GM18907 (cell line): ENCODE measurements around the gene PTPRN2.

Experiments used
- ATAC-seq: cut with Tn5 transposase; IDR thresholded peaks from one replicate; pipeline ENCODE4 v1.9.1; 2021; ENCODE audit warnings: mild to moderate bottlenecking, moderate library complexity; ENCODE audit not compliant: unreplicated experiment

Gene PTPRN2

DNA sequence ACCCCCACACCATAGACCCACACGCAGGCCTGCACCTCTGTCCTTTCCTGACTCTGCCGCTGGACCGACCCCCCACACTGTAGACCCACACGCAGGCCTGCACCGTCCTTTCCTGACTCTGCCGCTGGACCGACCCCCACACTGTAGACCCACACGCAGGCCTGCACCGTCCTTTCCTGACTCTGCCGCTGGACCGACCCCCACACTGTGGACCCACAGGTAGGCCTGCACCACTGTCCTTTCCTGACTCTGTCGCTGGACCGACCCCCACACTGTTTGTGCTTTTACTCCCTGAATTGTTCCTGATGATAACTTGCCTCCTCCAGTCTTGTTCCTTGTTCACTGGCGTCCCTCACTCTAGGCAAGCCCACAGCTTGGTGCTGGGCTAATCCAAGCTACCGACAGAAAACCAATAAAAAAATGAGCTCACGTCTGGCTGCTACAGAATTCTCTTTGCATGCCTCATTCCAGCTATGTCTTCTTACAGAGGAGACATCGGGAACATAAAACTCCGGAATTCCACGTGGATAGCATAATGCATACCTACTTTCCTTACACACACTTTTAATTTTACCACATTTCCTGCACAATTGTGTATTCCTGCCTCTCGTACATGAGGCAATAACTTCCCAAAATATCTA, 494.3 kb downstream of the PTPRN2 start:
- no peak for ATAC-seq

DNA sequence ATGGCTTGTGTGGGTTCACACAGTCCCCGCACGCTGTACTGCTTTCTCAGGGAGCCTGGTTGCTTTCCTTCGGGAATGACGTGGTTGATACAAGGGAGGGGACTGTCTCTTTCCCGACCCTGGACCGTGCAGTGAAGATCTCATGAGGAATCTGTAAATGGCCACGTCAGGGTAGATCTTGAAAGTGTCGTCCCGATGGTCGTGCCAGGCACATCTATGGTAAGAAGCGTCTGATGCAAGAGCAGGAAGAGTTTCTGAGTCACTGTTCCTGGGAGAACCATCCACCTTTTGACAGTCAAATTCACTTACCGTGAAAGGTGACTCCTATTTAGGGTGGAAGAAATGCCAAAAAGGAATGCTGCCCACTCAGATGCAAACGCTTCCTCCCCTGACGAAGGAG, 500.4 kb downstream of the PTPRN2 start:
- ATAC-seq = no peak

- ATAC-seq = no peak
These were observed 501.6 kb downstream of the PTPRN2 start for GRCh38 chr7:158085741-158086695.

DNA sequence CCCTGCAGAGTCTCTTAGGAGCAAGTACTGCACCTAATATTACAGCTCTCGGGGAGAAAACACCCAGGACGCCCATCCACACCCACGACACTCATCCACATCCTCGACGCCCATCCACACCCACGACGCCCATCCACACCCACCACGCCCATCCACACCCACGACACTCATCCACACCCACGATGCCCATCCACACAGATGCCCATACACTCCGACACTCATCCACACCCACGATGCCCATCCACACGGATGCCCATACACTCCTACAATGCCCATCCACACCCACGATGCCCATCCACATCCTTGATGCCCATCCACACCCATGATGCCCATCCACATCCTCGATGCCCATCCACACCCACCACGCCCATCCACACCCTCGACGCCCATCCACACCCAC, 503.1 kb downstream of the PTPRN2 start:
- no peak for ATAC-seq

- ATAC-seq = no peak
These were observed 503.9 kb downstream of the PTPRN2 start for GRCh38 chr7:158083526-158084310.

DNA sequence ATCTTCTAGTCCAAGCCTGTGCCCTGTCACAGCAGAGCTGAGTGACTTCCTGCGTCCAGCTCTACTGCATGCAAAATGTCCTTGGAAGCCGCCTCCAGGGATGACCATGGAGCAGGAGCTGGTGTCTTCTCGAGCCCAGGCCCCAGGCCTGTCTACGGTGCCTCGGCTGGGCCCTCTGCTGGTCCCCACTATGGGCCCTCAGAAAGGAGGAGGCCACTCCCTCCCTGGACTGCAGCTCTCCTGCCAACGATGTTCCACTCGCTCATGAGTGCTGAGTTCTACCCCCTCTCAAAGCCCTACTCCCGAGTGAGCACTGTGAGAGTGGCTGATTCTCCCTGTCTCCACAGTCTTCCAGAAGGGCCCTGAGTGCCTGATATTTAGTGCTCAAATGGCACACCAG, 504.9 kb downstream of the PTPRN2 start:
- no peak for ATAC-seq

GRCh38 chr7:158080899-158081445, 506.7 kb downstream of the PTPRN2 start:
- ATAC-seq = no peak

DNA sequence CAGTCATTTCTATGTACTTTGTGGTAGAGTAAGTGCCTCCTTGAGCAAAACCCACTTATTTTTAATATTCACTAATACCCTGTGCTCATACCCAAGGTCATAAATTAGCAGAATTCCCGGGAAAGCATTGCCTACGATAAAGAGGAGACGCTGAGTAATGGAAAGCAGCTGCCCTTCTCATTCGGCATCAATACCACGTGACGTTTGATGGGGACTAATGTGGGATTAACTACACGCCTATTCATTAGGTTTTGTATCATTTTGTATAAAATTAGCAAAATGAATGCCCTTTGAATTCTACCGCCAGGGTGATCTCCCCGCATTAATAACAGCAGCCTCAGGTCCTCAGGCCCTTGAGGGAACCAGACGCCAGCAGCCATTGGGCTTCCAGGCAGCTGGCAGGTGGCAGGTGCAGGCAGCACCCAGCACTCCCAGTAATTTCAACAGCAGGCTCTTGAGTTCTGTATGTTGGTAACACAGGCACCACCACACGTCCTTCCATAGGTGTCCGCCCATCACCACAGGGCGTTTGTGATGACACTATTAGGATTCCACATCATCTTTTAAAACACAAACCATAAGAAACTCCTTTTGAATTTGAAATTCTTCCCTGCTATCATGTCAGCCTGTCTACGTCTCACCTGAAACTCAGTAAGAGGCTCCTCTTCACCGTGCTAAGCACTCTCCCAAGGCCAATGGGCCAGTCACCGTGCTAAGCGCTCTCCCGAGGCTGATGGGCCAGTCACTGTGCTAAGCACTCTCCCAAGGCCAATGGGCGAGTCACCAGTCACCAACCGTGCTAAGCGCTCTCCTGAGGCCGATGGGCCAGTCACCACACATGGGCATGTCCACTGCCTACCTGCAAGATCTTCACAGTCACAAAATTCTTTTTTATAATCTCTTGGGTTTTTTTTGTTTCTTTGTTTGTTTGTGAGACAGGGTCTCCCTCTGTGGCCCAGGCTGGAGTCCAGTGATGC, 509.4 kb downstream of the PTPRN2 start:
- no peak for ATAC-seq

- no peak for ATAC-seq
These were observed 510.3 kb downstream of the PTPRN2 start for GRCh38 chr7:158077151-158077840.

DNA sequence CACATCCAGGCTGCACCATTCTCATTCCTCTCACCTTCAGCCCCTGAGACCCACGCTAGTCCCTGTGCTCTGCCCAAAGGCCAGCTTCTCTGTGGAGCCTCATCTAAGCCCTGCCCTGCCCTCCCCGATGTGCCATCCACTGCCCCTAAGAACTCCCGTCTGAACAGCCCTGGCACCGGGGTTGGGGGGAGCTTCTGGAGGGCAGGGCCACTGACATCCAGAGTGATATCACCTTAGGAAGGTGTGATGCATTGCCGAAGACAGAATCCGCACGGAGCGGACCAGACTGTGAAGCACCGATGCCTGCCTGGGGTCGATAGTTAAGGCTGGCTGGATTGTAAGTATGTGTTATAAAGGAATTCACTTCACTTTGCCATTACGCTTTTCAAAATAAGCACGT, 511.0 kb downstream of the PTPRN2 start:
- ATAC-seq = no peak

DNA sequence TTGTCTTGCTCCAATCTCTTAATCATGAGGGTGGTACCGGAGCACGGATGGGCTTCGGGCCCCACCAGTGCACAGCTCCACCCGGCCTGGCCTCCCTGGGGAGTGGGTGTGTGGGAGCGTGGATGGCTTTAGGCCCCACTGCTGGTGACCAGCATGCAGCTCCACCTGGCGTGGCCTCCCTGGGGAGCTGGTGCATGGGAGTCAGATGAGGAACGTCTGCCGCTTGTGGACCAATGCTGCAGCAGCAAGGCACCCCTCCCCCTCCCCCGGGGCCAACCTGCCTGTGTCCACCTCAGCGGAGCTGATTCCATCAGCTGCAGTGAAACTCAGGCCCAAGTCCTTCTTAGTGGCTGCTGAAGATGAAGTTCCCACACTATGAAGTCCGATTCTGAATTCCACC, 511.4 kb downstream of the PTPRN2 start:
- ATAC-seq = no peak

DNA sequence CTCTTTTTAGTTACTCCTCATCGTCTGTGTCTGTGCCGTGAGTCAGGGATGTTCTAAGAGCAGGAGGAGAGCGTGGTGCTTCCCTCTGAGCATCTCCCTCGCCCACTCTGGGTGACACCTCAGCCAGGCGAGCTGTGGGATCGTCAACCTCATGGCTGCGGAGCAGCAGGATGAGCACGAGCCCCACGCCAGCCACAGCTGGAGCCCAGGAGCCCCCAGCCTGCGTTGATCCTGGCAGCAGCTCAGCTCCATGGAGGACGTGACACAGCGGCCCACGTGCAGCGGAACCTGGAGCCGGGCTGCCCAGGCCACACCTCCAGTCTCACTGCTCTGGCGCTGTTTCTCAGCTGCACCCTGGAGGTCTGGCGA, 512.0 kb downstream of the PTPRN2 start:
- no peak for ATAC-seq

DNA sequence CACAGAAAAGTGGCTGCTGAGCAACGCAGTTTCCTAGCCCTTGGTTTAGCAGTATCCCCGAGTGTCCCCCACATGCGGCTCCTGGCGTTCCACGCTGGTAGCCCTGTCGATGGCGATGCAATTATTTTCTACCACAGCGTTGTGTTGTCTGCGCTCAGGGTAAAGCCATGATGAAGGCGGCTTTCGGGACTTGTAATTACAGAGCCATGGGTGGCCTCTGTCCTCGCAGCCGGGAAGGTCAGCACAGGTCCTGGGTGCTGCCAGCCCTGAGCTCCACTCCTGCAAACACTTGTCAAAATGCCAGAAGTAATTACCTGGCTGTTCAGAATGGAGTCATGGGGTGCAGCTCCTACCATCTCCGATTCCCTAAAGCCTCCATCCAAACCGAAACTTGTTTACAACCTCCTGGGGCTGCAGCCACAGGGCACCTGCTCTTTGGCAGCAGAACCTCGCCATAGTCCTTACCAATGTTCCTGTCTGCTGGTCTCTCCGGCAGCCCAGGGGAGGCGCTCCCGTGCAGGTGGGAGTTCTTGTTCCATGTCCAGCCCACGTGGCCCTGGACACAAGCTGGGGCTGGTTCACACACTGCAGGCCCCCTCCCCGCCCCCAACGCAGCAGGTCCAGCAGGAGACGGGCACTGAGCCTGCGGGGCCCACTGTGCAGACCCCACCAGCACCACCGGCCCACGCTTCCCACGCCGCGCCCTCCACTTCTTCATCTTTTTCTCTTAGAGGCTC, 512.6 kb downstream of the PTPRN2 start:
- no peak for ATAC-seq

DNA sequence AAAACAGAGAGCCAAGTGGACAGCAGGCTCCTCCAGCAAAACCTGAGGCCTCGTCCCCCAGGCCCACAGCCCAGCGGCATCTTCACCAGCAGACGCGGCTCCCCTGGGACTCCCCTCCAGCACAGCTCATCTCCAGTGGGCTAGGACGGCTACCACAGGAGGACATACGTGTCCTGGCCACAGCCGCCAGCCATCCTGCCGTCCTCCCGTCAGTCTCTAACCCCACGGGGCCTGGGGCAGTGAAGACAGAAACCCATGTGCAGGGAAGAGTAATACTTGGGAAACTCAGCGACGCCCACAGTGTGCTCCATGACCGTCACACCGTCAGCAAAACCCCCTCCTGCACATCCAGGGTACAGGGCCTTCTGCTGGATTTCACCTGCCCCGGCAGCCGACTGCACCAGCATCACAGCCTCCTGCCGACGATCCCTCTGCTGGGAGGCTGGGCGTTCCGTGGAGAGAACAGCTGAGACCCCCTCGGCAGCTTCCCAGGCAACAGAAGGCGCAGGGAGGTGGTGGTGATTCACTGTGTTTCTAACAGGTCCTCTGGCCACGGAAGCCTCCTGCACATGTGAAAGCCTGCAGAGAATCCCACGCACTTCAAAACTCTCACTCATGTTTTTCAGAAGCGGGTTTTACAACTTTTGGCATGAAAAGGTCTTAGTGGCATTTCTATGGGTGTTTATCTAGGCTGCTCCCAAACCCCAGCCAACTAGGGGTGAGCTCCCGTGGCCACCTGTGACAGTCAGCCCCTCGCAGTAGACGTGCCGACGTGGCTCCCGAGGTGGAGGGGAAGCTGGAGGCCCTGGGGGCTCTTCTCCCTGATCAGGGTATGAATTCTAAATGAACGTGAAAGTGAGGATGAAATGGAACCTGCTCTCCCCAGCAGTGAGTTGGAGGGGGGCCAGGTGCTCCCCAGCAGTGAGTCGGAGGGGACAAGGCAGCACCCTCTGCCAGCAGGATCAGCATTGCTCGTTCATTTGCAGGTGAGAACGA, 513.5 kb downstream of the PTPRN2 start:
- no peak for ATAC-seq

DNA sequence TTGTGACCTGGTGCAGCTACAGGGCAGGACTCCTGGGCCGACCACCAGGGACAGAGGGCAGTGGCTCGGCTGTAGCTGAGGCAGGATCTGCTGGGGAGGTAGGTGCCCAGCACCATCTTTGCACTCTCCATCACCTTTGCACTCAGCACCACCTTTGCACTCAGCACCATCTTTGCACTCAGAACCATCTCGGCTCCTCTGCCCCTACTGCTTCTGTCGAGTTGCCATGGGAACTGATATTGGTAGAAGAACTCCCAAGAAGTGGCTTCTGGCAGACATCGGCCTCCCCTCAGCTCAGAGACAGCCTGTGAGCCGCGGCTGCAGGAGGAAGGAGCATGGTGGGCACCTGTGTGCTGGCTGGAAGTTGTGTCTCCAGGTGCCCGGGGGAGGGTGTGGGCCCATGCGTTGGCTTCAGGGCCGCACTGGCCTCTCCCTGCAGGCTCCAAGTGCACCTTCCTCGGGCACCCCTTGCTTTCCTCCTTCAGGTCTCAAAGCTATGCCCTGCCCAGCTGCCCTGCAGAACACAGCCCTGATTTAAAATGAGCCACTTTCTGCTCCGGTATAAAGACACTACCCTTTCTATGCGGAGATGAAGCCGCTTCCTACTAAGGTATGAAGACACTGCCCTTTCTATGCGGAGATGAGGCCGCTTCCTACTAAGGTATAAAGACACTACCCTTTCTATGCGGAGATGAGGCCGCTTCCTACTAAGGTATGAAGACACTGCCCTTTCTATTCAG, 514.5 kb downstream of the PTPRN2 start:
- no peak for ATAC-seq

DNA sequence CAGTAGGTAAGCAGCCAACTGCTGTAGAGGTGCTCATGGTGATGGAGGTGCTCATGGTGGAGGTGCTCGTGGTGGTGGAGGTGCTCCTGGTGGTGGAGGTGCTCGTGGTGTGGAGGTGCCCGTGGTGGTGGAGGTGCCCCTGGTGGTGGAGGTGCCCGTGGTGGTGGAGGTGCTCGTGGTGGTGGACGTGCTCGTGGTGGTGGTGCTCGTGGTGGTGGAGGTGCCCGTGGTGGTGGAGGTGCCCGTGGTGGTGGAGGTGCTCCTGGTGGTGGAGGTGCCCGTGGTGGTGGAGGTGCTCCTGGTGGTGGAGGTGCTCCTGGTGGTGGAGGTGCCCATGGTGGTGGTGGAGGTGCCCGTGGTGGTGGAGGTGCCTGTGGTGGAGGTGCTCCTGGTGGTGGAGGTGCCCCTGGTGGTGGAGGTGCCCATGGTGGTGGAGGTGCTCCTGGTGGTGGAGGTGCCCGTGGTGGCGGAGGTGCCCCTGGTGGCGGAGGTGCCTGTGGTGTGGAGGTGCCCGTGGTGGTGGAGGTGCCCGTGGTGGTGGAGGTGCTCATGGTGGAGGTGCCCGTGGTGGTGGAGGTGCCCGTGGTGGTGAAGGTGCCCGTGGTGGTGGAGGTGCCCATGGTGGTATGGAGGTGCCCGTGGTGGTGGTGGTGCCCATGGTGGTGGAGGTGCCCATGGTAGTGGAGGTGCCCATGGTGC, 517.3 kb downstream of the PTPRN2 start:
- no peak for ATAC-seq
